ENCODE results near the gene GGA3.

Gene GGA3

DNA sequence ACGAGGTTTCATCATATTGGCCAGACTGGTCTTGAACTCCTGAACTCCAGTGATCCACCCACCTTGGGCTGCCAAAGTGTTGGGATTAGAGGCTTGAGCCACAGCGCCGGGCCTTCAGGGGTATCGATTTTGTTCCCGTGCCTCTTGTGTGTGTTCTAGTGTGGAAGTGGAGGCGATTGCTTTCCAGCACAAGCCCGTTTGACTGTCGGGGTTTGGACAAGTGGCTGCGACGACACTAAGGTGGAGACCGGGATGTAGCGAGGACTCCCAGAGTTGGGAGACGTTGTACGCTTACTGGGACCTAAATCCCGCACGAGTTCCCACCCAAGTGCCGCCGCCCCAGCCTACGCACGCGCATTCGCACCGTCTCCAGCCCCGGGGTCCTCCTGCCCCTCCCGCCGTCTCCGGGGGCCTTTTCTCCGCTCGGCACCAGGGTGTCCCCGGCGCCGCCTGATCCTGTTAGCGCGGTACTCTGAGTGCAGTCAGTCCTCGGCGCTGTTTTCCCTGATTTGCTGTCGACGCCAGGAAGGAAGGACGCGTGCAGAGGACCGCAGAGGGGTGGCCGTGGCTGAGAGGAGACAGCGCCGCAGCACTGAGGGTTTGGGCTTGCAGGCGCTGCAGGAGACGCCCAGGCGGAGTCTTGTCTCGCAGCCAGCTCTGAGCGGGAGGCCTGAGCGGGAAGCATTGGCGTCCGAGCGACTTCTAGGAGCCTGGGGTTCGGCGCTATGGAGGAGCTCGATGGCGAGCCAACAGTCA lies 56.2 kb downstream of the GGA3 start, which contains the start of gene NUP85:
Gene NUP85 (plus strand): TSS at position 643 of the 756 bp plus-strand sequence. CDS start 83 bp downstream, at position 726.
- no peak for TF ChIP-seq ZFX (IDR thresholded peaks at IDR 0.05; ENCODE audit: borderline replicate concordance)
- TF ChIP-seq, protein P1, sequence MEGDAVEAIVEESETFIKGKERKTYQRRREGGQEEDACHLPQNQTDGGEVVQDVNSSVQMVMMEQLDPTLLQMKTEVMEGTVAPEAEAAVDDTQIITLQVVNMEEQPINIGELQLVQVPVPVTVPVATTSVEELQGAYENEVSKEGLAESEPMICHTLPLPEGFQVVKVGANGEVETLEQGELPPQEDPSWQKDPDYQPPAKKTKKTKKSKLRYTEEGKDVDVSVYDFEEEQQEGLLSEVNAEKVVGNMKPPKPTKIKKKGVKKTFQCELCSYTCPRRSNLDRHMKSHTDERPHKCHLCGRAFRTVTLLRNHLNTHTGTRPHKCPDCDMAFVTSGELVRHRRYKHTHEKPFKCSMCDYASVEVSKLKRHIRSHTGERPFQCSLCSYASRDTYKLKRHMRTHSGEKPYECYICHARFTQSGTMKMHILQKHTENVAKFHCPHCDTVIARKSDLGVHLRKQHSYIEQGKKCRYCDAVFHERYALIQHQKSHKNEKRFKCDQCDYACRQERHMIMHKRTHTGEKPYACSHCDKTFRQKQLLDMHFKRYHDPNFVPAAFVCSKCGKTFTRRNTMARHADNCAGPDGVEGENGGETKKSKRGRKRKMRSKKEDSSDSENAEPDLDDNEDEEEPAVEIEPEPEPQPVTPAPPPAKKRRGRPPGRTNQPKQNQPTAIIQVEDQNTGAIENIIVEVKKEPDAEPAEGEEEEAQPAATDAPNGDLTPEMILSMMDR (IDR thresholded peaks at IDR 0.05), result 0 out of 2 replicates have a peak, but pooled peaks have one; percentile 16
- H3K27ac ChIP-seq, result peak within 1 kb of the TSS; percentile 98

DNA sequence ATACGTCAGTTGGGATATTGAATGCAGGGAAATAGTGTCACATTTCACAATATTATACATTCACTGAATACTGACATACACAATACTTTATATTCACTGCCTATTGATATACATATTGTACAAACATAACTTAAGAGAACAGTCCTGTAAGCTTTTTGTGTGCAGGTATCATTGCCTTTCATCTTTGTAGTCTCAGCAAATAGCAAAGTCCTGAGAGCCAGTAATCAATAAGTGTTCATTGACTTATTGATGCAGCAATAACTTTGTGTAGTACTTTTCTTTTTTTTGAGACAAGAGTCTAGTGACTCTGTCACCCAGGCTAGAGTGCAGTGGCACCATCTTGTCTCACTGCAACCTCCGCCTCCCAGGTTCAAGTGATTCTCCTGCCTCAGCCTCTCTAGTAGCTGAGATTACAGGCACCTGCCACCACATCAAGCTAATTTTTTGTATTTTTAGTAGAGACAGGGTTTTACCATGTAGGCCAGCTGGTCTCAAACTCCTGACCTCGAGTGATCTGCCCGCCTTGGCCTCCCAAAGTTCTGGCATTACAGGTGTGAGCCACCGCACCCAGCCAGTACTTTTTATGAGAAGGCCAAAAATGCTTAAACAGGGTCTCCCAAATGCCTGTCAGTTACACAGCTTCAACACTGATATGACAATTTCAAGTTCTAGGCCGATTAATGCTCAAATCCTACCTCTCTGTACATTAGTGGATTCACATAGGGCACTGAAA lies 61.4 kb downstream of the GGA3 start:
- no peak overlapping the region for H3K27ac ChIP-seq
- TF ChIP-seq, protein P1 (IDR thresholded peaks at IDR 0.05), result no peak
- no peak for TF ChIP-seq ZFX (IDR thresholded peaks at IDR 0.05; ENCODE audit: borderline replicate concordance)

DNA sequence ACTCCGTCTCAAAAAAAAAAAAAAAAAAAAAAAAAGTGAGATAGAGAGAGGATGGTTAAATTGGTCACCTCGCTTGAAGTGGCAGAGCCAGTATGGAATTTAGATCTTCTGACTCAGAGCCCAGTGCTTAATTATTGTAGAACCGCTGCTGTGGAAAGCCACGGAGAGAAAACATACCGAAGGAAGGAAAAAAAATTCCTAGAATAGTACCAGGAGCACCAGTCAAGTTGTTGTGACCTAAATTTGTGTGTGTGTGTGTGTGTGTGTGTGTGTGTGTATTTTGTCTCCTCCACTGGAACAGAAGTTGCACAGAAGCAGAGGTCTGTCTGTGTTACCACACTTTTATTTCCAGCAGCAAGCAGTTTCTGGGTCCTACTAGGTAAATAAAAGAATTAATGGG lies 66.5 kb downstream of the GGA3 start:
- TF ChIP-seq, protein P1 (IDR thresholded peaks at IDR 0.05), result no peak
- no peak for TF ChIP-seq ZFX (IDR thresholded peaks at IDR 0.05; ENCODE audit: borderline replicate concordance)
- no peak overlapping the region for H3K27ac ChIP-seq

DNA sequence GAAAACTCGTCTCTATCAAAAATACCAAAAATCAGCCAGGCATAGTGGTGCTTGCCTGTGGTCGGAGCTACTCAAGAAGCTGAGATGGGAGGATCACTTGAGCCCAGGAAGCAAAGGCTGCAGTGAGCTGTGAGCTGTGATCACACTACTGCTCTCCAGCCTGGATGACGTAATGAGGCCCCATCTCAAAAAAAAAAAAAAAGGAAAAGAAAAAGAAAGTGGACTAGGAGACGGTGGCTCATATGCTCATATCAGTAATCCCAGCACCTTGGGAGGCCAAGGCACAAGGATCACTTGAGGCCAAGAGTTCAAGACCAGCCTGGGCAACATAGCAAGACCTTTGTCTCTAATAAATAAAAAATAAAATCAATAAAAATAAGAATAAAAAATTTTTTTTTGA lies 69.8 kb downstream of the GGA3 start:
- no peak overlapping the region for H3K27ac ChIP-seq
- no peak for TF ChIP-seq ZFX (IDR thresholded peaks at IDR 0.05; ENCODE audit: borderline replicate concordance)
- TF ChIP-seq, protein P1 (IDR thresholded peaks at IDR 0.05), result no peak

DNA sequence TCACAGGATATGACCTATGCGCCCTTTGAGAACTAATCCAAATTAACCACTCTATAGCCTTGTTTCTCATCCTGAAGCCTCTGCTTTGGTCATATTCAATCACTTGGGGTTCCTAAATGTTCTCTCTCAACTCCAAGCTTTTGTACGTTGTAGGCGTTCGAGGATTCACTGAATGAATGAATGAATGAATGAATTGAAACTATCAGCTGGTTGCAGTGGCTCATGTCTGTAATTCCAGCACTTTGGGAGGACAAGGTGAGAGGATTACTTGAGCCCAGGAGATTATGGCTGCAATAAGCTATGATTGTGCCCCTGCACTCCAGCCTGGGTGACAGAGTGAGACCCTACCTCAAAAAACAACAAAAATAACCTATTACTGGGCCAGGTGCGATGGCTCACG lies 72.8 kb downstream of the GGA3 start:
- TF ChIP-seq, protein P1 (IDR thresholded peaks at IDR 0.05), result no peak
- no peak for TF ChIP-seq ZFX (IDR thresholded peaks at IDR 0.05; ENCODE audit: borderline replicate concordance)
- H3K27ac ChIP-seq, result no peak overlapping the region
